ENCODE data around the gene TRIM7. TPM values are rescaled to one million over a fixed set of nuclear protein-coding genes. Genes with fewer than 3 reads are reported as not detected.
"Not testable (repeated sequence)": the region's sequence is repeated elsewhere in the genome, so short reads cannot be mapped to it uniquely, and the experiment has no call there.

Gene TRIM7
- total RNA-seq, 1 donor from 2014 or later: 1.8 TPM

- H3K27me3 Mint-ChIP-seq (ENCODE audit: insufficient read depth): peaks cover 10% of the 10 kb centered on the region
- no peak for DNase-seq (ENCODE audit: low spot score)
- no peaks in the 10 kb centered on the region for H3K9me3 Mint-ChIP-seq
- no peak overlapping the region for H3K27ac Mint-ChIP-seq
- H3K4me1 Mint-ChIP-seq (ENCODE audit: low read depth): peaks cover 50% of the 10 kb centered on the region
- H3K36me3 Mint-ChIP-seq (ENCODE audit: low read depth): peaks cover 1% of the 10 kb centered on the region
- H3K4me3 Mint-ChIP-seq: no peak overlapping the region
- intact Hi-C loops (cut with micrococcal nuclease): loop anchor here (10.0 kb wide), 3 partner anchors 381 to 1561 kb away; partner anchors contain the start of genes HNRNPH1 and MGAT1
Observed at GRCh38 chr5:181185560-181185959, 19.4 kb downstream of the TRIM7 start.

GRCh38 chr5:181184845-181185216, 20.2 kb downstream of the TRIM7 start:
- H3K27me3 Mint-ChIP-seq (ENCODE audit: insufficient read depth): peaks cover 10% of the 10 kb centered on the region
- intact Hi-C loops (cut with micrococcal nuclease): loop anchor here (1.0 to 10.0 kb wide), 6 partner anchors 12 to 1560 kb away; partner anchors contain the start of genes HNRNPH1, MGAT1 and TRIM52
- DNase-seq (ENCODE audit: low spot score): no peak
- H3K27ac Mint-ChIP-seq: no peak overlapping the region
- no peaks in the 10 kb centered on the region for H3K9me3 Mint-ChIP-seq
- peaks cover 44% of the 10 kb centered on the region for H3K4me1 Mint-ChIP-seq (ENCODE audit: low read depth)
- H3K4me3 Mint-ChIP-seq: peak overlapping the region; percentile 87
- H3K36me3 Mint-ChIP-seq (ENCODE audit: low read depth): peaks cover 1% of the 10 kb centered on the region

GRCh38 chr5:181182651-181183050, 22.3 kb downstream of the TRIM7 start:
- H3K4me1 Mint-ChIP-seq (ENCODE audit: low read depth): peaks cover 26% of the 10 kb centered on the region
- H3K9me3 Mint-ChIP-seq: no peaks in the 10 kb centered on the region
- intact Hi-C loops (cut with micrococcal nuclease): loop anchor here (10.0 kb wide), 3 partner anchors 378 to 1558 kb away; partner anchors contain the start of genes HNRNPH1 and MGAT1
- H3K27me3 Mint-ChIP-seq (ENCODE audit: insufficient read depth): peaks cover 5% of the 10 kb centered on the region
- no peaks in the 10 kb centered on the region for H3K36me3 Mint-ChIP-seq (ENCODE audit: low read depth)
- H3K4me3 Mint-ChIP-seq: peak overlapping the region; percentile 70
- DNase-seq (ENCODE audit: low spot score): no peak
- peak overlapping the region; percentile 85 for H3K27ac Mint-ChIP-seq

- Mint-ChIP-seq H3K27ac (peak overlapping the region; percentile 64), H3K4me1 (ENCODE audit: low read depth) (peaks cover 22% of the 10 kb centered on the region), H3K4me3 (peak overlapping the region; percentile 63), H3K27me3 (ENCODE audit: insufficient read depth) (peaks cover 5% of the 10 kb centered on the region), H3K36me3 (ENCODE audit: low read depth) (no peaks in the 10 kb centered on the region), H3K9me3 (no peaks in the 10 kb centered on the region)
- no peak for DNase-seq (ENCODE audit: low spot score)
- intact Hi-C loops (cut with micrococcal nuclease): loop anchor here (10.0 kb wide), 3 partner anchors 377 to 1557 kb away; partner anchors contain the start of genes HNRNPH1 and MGAT1
Observed at GRCh38 chr5:181181650-181182565, 23.1 kb downstream of the TRIM7 start.

- H3K27ac Mint-ChIP-seq; DNase-seq (ENCODE audit: low spot score); H3K36me3 Mint-ChIP-seq (ENCODE audit: low read depth); intact Hi-C loops (cut with micrococcal nuclease); H3K4me3 Mint-ChIP-seq; H3K9me3 Mint-ChIP-seq: not testable (repeated sequence)
- Mint-ChIP-seq H3K27me3 (ENCODE audit: insufficient read depth) (peaks cover 24% of the 10 kb centered on the region), H3K4me1 (ENCODE audit: low read depth) (peaks cover 27% of the 10 kb centered on the region)
Observed at GRCh38 chr5:181177559-181177958, 27.4 kb downstream of the TRIM7 start.

GRCh38 chr5:181176254-181176952, 28.6 kb downstream of the TRIM7 start:
- Mint-ChIP-seq H3K4me3 (no peak overlapping the region), H3K36me3 (ENCODE audit: low read depth) (no peaks in the 10 kb centered on the region)
- no peak for DNase-seq (ENCODE audit: low spot score)

GRCh38 chr5:181173420-181174342, 31.3 kb downstream of the TRIM7 start:
- Mint-ChIP-seq H3K4me1 (ENCODE audit: low read depth) (peaks cover 40% of the 10 kb centered on the region), H3K27me3 (ENCODE audit: insufficient read depth) (peaks cover 42% of the 10 kb centered on the region), H3K4me3 (peak overlapping the region; percentile 86), H3K36me3 (ENCODE audit: low read depth) (no peaks in the 10 kb centered on the region), H3K27ac (peak overlapping the region; percentile 87), H3K9me3 (no peaks in the 10 kb centered on the region)
- intact Hi-C loops (cut with micrococcal nuclease): loop anchor here (1.0 to 5.0 kb wide), 7 partner anchors 11 to 76 kb away; no protein-coding TSS in a partner anchor
- DNase-seq (ENCODE audit: low spot score): peak; percentile 44

More at GRCh38 chr5:181176254-181176952, 28.6 kb downstream of the TRIM7 start:
- Mint-ChIP-seq H3K27me3 (ENCODE audit: insufficient read depth) (peaks cover 26% of the 10 kb centered on the region), H3K9me3 (no peaks in the 10 kb centered on the region), H3K27ac (no peak overlapping the region), H3K4me1 (ENCODE audit: low read depth) (peaks cover 19% of the 10 kb centered on the region)
- intact Hi-C loops (cut with micrococcal nuclease): no loop called here

GRCh38 chr5:181173027-181173419, 32.0 kb downstream of the TRIM7 start:
- no peaks in the 10 kb centered on the region for H3K9me3 Mint-ChIP-seq
- H3K4me1 Mint-ChIP-seq (ENCODE audit: low read depth): peaks cover 45% of the 10 kb centered on the region
- peaks cover 46% of the 10 kb centered on the region for H3K27me3 Mint-ChIP-seq (ENCODE audit: insufficient read depth)
- peak overlapping the region; percentile 87 for H3K27ac Mint-ChIP-seq
- intact Hi-C loops (cut with micrococcal nuclease): loop anchor here (1.0 to 5.0 kb wide), 7 partner anchors 11 to 76 kb away; no protein-coding TSS in a partner anchor
- DNase-seq (ENCODE audit: low spot score): no peak
- H3K4me3 Mint-ChIP-seq: peak overlapping the region; percentile 86
- H3K36me3 Mint-ChIP-seq (ENCODE audit: low read depth): no peaks in the 10 kb centered on the region

GRCh38 chr5:181171782-181172181, 33.2 kb downstream of the TRIM7 start:
- Mint-ChIP-seq H3K36me3 (ENCODE audit: low read depth) (no peaks in the 10 kb centered on the region), H3K4me3 (no peak overlapping the region), H3K4me1 (ENCODE audit: low read depth) (peaks cover 58% of the 10 kb centered on the region), H3K27me3 (ENCODE audit: insufficient read depth) (peaks cover 54% of the 10 kb centered on the region), H3K27ac (no peak overlapping the region), H3K9me3 (no peaks in the 10 kb centered on the region)
- intact Hi-C loops (cut with micrococcal nuclease): loop anchor here (2.0 to 5.0 kb wide), 4 partner anchors 17 to 74 kb away; no protein-coding TSS in a partner anchor
- DNase-seq (ENCODE audit: low spot score): no peak

- Mint-ChIP-seq H3K36me3 (ENCODE audit: low read depth) (no peaks in the 10 kb centered on the region), H3K9me3 (no peaks in the 10 kb centered on the region), H3K4me1 (ENCODE audit: low read depth) (peaks cover 62% of the 10 kb centered on the region), H3K4me3 (peak overlapping the region; percentile 24), H3K27ac (no peak overlapping the region), H3K27me3 (ENCODE audit: insufficient read depth) (peaks cover 60% of the 10 kb centered on the region)
- no peak for DNase-seq (ENCODE audit: low spot score)
- intact Hi-C loops (cut with micrococcal nuclease): loop anchor here (5.0 kb wide), 2 partner anchors 54 to 74 kb away; no protein-coding TSS in a partner anchor
Observed at GRCh38 chr5:181170996-181171395, 34.0 kb downstream of the TRIM7 start.

- peak overlapping the region; percentile 79 for H3K27ac Mint-ChIP-seq
- intact Hi-C loops (cut with micrococcal nuclease): loop anchor here (5.0 kb wide), 2 partner anchors 53 to 73 kb away; no protein-coding TSS in a partner anchor
- no peaks in the 10 kb centered on the region for H3K36me3 Mint-ChIP-seq (ENCODE audit: low read depth)
- peaks cover 69% of the 10 kb centered on the region for H3K4me1 Mint-ChIP-seq (ENCODE audit: low read depth)
- H3K4me3 Mint-ChIP-seq: peak overlapping the region; percentile 61
- H3K27me3 Mint-ChIP-seq (ENCODE audit: insufficient read depth): peaks cover 57% of the 10 kb centered on the region
- no peaks in the 10 kb centered on the region for H3K9me3 Mint-ChIP-seq
- no peak for DNase-seq (ENCODE audit: low spot score)
Observed at GRCh38 chr5:181170237-181170825, 34.7 kb downstream of the TRIM7 start.
